HG02610 (cell line): Measurements from ENCODE around the gene NAALADL2.

Experiments used
- ATAC-seq: cut with Tn5 transposase; IDR thresholded peaks from one replicate; pipeline ENCODE4 v1.9.1; 2021; ENCODE audit warnings: mild to moderate bottlenecking, moderate library complexity; ENCODE audit not compliant: unreplicated experiment

NAALADL2 gene

GRCh38 chr3:175619369-175619768 is 760.2 kb downstream of the NAALADL2 start:
- no peak for ATAC-seq

DNA sequence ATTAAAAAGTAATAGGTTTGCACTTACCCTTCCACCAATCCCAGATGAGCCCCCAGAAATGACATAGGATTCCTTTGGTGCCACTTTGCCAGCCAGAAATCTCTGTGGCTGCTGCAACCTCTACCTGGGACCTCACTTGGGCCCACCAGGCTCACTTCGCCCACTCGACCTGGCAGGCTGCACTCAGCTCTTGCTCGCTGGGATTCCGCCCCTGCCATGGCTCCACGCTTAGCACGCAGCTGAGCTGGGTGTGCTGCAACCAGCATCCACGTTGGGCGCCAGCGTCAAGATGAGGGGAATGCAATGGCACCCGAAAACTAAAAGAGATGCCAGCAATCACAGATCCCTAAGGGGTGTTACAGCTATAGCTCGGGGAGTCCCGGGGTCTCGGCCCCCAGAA is 761.0 kb downstream of the NAALADL2 start:
- ATAC-seq = no peak

- ATAC-seq = no peak
Observed at GRCh38 chr3:175620532-175620931, 761.4 kb downstream of the NAALADL2 start.

- no peak for ATAC-seq
Observed at GRCh38 chr3:175640958-175641357, 781.8 kb downstream of the NAALADL2 start.

- ATAC-seq = peak; percentile 67
Observed at GRCh38 chr3:175646865-175647264, 787.7 kb downstream of the NAALADL2 start.

- no peak for ATAC-seq
Observed at GRCh38 chr3:175648899-175649298, 789.8 kb downstream of the NAALADL2 start.

DNA sequence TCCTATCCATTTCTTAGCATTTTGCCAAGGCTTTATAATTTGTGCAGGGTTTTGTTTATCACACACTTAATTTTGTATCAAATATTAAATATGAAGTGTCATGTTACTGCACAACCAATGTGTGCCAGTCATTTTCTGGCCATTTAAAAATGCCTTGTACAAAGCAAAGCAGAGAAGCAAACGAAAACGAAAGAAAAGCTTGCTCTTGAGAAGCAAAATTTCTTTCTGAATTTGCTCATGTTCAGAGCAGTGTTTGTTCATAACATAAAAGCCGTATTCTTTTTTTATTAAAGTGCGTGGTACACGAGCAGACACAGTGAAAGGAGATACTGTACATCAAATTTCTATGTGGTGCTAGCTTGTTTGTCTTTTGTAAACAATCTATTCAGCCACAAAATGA is 792.6 kb downstream of the NAALADL2 start:
- ATAC-seq = no peak

DNA sequence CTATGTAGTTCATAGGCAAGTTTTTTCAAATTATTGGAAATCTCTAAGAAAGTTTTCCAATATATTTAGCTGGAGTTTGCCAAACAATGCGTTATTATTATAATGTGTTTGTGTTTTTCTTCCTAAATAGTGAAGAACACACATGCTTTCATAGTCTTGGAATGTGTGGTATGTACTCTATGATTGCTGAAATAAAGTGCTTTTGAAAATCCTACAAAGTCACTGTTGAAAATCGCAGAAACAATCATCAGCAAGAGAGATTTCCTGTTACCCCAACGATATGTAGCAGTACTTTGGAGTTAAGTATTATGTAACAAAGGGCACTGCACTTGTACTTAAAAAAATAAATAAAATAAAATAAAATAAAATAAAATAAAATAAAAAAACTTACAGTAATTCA is 796.2 kb downstream of the NAALADL2 start:
- ATAC-seq = no peak

DNA sequence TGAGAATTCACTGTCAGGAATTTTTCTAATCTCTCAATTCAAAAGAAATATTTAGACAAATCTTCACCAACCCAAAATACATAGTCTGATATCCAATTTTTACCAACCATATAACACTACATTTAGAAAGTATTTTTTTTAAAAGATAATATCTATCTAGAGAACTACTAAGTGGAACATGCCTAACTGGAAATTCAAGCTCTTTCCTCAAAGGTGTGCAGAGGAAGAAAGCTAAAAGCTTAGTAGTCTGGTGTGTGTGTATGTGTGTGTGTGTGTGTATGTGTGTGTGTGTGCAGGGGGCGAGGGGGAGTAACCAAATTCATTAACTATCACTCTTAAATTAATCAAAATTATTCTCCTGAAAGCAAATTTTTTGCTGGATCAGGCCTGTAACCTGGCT is 797.3 kb downstream of the NAALADL2 start:
- no peak for ATAC-seq

- no peak for ATAC-seq
Observed at GRCh38 chr3:175659670-175660350, 800.7 kb downstream of the NAALADL2 start.

GRCh38 chr3:175662815-175663214 is 803.7 kb downstream of the NAALADL2 start:
- ATAC-seq = no peak

GRCh38 chr3:175664911-175665310 is 805.8 kb downstream of the NAALADL2 start:
- ATAC-seq = no peak

- no peak for ATAC-seq
Observed at GRCh38 chr3:175668300-175668699, 809.2 kb downstream of the NAALADL2 start.

DNA sequence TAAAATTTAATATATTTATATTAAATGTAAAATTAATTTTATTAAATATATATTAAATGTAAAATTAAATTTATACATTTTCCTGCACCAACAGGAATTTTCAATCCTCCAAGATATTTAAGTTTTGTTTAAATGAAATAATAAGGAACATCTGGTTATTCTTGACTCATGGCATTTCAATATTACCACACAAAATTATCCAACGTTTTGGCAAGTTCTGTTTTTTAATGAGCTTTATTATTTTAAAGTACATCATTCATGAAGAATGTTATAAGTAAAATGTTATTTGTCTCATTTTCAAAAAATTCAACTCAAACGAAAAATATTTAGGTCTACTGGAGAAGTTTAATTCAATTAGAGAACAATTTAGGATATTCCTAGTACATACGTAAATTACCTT is 811.4 kb downstream of the NAALADL2 start:
- no peak for ATAC-seq

GRCh38 chr3:175672119-175672689 is 813.1 kb downstream of the NAALADL2 start:
- no peak for ATAC-seq

DNA sequence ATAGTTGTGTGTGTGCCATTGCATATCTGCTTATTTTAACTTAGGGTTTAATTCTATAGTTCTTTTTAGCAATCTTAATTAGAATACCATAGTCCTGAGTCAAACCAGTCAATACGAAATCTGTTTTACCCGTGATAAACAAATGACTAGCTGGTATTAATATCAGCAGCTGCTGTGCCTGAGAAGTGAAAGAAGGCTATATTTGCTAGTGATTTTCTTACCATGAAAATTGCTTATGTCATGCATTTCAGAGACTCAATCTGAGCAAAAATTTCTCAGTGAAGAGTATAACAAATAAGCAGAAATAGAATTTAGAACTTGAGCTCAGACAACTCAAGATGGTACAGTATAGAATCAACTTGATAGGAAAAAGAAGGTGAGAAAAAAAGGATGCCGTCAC is 820.4 kb downstream of the NAALADL2 start:
- ATAC-seq = no peak

- no peak for ATAC-seq
Observed at GRCh38 chr3:175692256-175692655, 833.1 kb downstream of the NAALADL2 start.

DNA sequence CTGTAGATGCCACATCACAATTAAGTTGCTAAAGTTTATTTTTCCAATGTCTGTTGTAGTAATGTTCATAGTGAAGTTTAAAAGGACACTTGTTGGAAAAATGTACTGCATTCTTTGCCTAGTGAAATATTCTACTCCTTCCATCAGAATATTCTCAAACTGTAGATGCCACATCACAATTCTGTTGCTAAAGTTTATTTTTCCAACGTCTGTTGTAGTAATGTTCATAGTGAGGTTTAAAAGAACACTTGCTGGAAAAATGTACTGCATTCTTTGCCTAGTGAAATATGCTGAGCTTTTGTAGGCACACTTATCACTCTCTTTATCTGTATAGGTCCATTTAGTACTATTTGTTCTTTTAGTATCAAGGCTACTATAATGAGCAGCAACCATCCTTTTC is 836.1 kb downstream of the NAALADL2 start:
- ATAC-seq = no peak

GRCh38 chr3:175702956-175703355 is 843.8 kb downstream of the NAALADL2 start:
- ATAC-seq = no peak

DNA sequence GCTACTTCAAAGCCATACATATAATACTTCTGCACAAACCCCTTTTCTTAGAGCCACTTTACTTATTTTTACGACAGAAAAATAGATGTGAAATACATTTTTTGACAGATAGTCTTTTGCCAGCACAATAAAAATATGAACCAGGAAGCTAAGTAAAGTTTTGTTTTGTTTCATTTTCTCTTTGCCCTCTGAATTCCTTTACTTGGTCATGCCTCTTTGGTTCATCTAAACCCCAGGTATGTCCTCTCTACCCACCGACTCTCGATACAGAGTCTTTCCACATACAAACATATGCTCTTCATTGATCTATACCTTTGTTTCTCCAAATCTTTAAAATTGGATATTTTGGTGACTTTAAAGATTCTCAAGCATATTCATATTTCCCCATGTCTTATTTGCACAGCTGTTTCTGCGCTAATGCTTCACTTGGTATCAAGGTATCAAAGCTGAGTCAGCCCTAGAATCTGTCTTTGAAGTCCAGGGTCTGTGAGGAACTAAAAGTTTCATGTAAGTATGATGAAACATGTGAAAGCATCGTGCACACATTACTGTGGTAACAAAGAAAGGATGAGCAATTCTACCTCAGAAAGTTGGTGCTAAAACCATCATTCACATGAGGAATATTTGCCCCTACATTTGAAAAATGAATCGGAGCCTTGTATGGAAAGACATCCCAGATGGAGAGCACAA is 845.4 kb downstream of the NAALADL2 start:
- ATAC-seq = peak; percentile 69

- ATAC-seq = no peak
Observed at GRCh38 chr3:175713268-175713667, 854.1 kb downstream of the NAALADL2 start.

- ATAC-seq = no peak
Observed at GRCh38 chr3:175716446-175716845, 857.3 kb downstream of the NAALADL2 start.
